K562 (cell line): Measurements from ENCODE around the gene ADGRD1. TPM values are rescaled to one million over a fixed set of nuclear protein-coding genes. Genes with fewer than 3 reads are reported as not detected.
A peak's percentile ranks its signal among the peaks of the same experiment; 100 is the strongest.

ENCODE experiments used
- BACH1 ChIP-seq: fragments of 200-800 bp; sonication (Bioruptor generic); IDR thresholded peaks from 2 replicates; pipeline ENCODE4 v1.6.1; 2016; ENCODE audit warnings: missing genetic modification characterization, missing compliant biosample characterization
- BRD4 ChIP-seq: fragments of 200-600 bp; sonication (generic); IDR thresholded peaks from 2 replicates; pipeline ENCODE4 v1.6.1; 2017; ENCODE audit warnings: inconsistent platforms
- CEBPG ChIP-seq, 3 experiments: fragments of 200-800 bp in 1 of 3; sonication (Bioruptor generic) in 1 of 3; sonication (generic) in 1 of 3; formaldehyde crosslinking in 1 of 3; IDR thresholded peaks in 2 of 3; conservative IDR thresholded peaks in 1 of 3; 2 replicates each; pipeline versions ENCODE4 v1.6.1 to v1.8.0; 2016 to 2022; ENCODE audit warnings: missing compliant biosample characterization in 2 of 3, missing genetic modification characterization in 2 of 3, mild to moderate bottlenecking in 1 of 3, missing genetic modification reagents in 1 of 3
- GMEB1 ChIP-seq: fragments of 250-450 bp; sonication (Bioruptor Pico); IDR thresholded peaks from 2 replicates; pipeline ENCODE4 v1.4.0; 2020; ENCODE audit warnings: mild to moderate bottlenecking
- PHB2 ChIP-seq: fragments of 450-650 bp; IDR thresholded peaks from 2 replicates; pipeline ENCODE4 v1.6.1; 2017; ENCODE audit warnings: low read depth
- REST ChIP-seq, 2 experiments: fragments of 450-650 bp; formaldehyde crosslinking in 1 of 2; IDR thresholded peaks; 2 replicates each; pipeline versions ENCODE4 v1.4.0 to v1.6.1; 2014 to 2020; ENCODE audit warnings: mild to moderate bottlenecking in 2 of 2, borderline replicate concordance in 1 of 2, low read depth in 1 of 2
- SMARCB1 ChIP-seq: IDR thresholded peaks from 2 replicates; pipeline ENCODE4 v1.6.1; 2011; ENCODE audit warnings: improper control_type of control experiment, low read depth; ENCODE audit not compliant: insufficient read length
- TFAP4 ChIP-seq: sonication (generic); formaldehyde crosslinking; IDR thresholded peaks from 2 replicates; pipeline ENCODE4 v1.8.0; 2022; ENCODE audit warnings: missing genetic modification reagents, mild to moderate bottlenecking, moderate library complexity, borderline replicate concordance
- TOE1 ChIP-seq, 2 experiments: fragments of 450-650 bp in 1 of 2; sonication (generic) in 1 of 2; formaldehyde crosslinking in 1 of 2; IDR thresholded peaks; 2 replicates each; pipeline versions ENCODE4 v1.7.1 to v1.8.0; 2016 to 2022; ENCODE audit warnings: borderline replicate concordance in 2 of 2, mild to moderate bottlenecking in 2 of 2, antibody characterized with exemption in 1 of 2, inconsistent platforms in 1 of 2, low read depth in 1 of 2, missing genetic modification reagents in 1 of 2, moderate library complexity in 1 of 2
- UBTF ChIP-seq, 2 experiments: IDR thresholded peaks; 2 replicates each; pipeline ENCODE4 v1.6.1; 2012; ENCODE audit warnings: improper control_type of control experiment in 2 of 2, low read depth in 2 of 2, low read length in 2 of 2, borderline replicate concordance in 1 of 2
- ZNF431 ChIP-seq: sonication (generic); formaldehyde crosslinking; IDR thresholded peaks from 2 replicates; pipeline ENCODE4 v1.8.0; 2022; ENCODE audit warnings: mild to moderate bottlenecking, missing genetic modification reagents
- ZNF586 ChIP-seq: fragments of 450-650 bp; formaldehyde crosslinking; conservative IDR thresholded peaks from 2 replicates; pipeline ENCODE4 v1.4.0; 2020; ENCODE audit warnings: mild to moderate bottlenecking, moderate library complexity
- polyA plus RNA-seq, 8 experiments: library from polyadenylated mRNA; depleted of rRNA in 4 of 8; stranded (reverse) in 5 of 8; unstranded in 3 of 8; fragments of >200 nt; fragmentation: Nextera tagmentation in 2 of 8; fragmentation: Illumina TruSeq in 1 of 8; extraction: Ambion mirVana in 2 of 8; extraction: Trizol in 1 of 8; gene quantifications; 2 replicates each; pipeline versions ENCODE4 v1.2.1 to v1.2.3, GENCODE V29; 2011 to 2014; ENCODE audit warnings: inconsistent platforms in 1 of 8, missing spikeins in 1 of 8
- total RNA-seq, 7 experiments: library from RNA; depleted of rRNA in 6 of 7; stranded (reverse); fragments of >200 nt in 6 of 7; fragmentation: Illumina TruSeq in 2 of 7; extraction: Trizol in 2 of 7; gene quantifications; 2 replicates each; pipeline versions ENCODE4 v1.2.1 to v1.2.3, GENCODE V29; 2011 to 2021; ENCODE audit warnings: low replicate concordance in 1 of 7

Gene ADGRD1
- total and polyA plus RNA-seq, 9 of the 15 experiments (the other 6 are each of a cell fraction or from before 2014, with no cell fraction given), result 1.7 to 11.7 (median 3.3) TPM

GRCh38 chr12:130916241-130916911, 37.3 kb upstream of the ADGRD1 start (continued):
- TF ChIP-seq TFAP4 (CRISPR knock-in tag) (peak; percentile 68; the same call in 1 of the 2 replicates), UBTF (IDR thresholded peaks at IDR 0.05; ENCODE audit: borderline replicate concordance in 1 of 2, low read depth in 2 of 2, low read length in 2 of 2) (0 out of 4 replicates have a peak, but pooled peaks of 1 of the 2 experiments have one; percentile 51), BACH1 (tag) (no peak), GMEB1 (no peak), SMARCB1 (no peak), ZNF431 (CRISPR knock-in tag) (no peak), CEBPG (CRISPR knock-in tag; IDR thresholded peaks at IDR 0.05) (peak; percentile 98), CEBPG (tag; conservative IDR thresholded peaks at IDR 0.05 in 1 of 2, IDR thresholded peaks at IDR 0.05 in 1 of 2) (peak; percentile 97 to 98), BRD4 (no peak), TOE1 (IDR thresholded peaks at IDR 0.05; ENCODE audit: borderline replicate concordance) (no peak), TOE1 (CRISPR knock-in tag; IDR thresholded peaks at IDR 0.05; ENCODE audit: borderline replicate concordance, low read depth) (no peak), PHB2 (no peak), REST (IDR thresholded peaks at IDR 0.05; ENCODE audit: borderline replicate concordance) (peak; percentile 87), REST (CRISPR knock-in tag; IDR thresholded peaks at IDR 0.05; ENCODE audit: low read depth) (no peak), ZNF586 (CRISPR knock-in tag) (no peak)
